ENCODE measurements around the gene IPO4. TPM values are rescaled to one million over a fixed set of nuclear protein-coding genes. Genes with fewer than 3 reads are reported as not detected.

The IPO4 gene
- total and polyA plus RNA-seq, 2 of the 4 experiments (the other 2 are of a cell fraction): 37.6 to 39.4 TPM

DNA sequence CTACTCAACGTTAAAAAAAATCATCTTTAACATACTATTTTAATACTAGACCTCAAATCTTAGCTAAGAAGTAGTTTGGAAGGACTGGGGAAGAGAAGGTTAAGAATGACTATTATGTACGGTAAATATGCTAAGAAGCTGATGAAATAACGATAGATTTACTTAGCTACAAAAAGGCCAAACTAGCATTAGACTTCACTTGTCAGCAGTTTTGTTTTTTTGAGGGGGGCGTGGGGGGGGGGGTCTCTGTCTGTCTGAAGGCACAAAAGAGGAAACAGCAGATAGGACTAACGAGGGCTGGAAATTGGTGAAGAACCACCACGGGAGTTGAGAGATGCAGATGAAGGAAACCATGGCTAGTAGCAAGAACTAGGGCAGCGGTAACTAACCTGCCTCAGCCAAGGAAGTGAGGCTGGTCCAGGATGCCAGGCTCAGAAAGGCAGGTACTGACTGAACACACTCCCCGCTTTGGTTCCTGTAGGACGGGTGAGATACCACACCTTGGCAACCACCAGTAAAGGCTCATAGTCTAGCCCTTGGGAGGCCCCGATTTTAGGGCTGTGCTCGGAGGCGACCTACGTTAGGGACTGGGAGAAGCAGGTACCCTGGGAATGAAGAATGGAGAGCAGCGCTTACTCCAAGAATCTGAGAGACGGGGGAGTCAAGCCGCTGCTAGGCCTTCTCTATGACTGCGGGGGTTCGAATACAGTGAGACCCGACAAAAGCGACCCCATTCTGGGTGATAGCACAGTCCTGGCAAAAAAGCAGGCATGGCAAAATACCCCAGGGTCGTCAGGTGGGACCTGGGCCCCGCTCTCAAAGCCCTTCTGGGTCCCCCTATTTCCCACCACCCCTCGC lies 42.9 kb upstream of the IPO4 start:
- no peak overlapping the region for H2BK15ac ChIP-seq (ENCODE audit: low read depth, low read length)
- H4K20me1 ChIP-seq (ENCODE audit: insufficient read depth, low read length): no peaks in the 10 kb centered on the region
- BruUV-seq (replicated peaks): no TSS peak
- peaks cover 8% of the 10 kb centered on the region for H3K9me1 ChIP-seq (ENCODE audit: insufficient read depth, low read length)
- peak overlapping the region; percentile 99 for H3K14ac ChIP-seq (replicated peaks; ENCODE audit: low read depth, low read length)
- H2AFZ ChIP-seq (replicated peaks; ENCODE audit: low read length, poor library complexity): peak overlapping the region; percentile 100
- H4K8ac ChIP-seq (ENCODE audit: low read depth in 2 of 2, low read length in 2 of 2): peak overlapping the region; percentile 95 to 100
- H3K23ac ChIP-seq (ENCODE audit: low read depth, low read length): peak overlapping the region; percentile 98
- peak overlapping the region; percentile 91 for H3K9ac ChIP-seq (ENCODE audit: low read depth, low read length)
- peak overlapping the region; percentile 97 for H3K56ac ChIP-seq (ENCODE audit: extremely low read depth, insufficient read depth, low read length)
- peak overlapping the region; percentile 65 for H4K5ac ChIP-seq (ENCODE audit: low read depth, low read length)
- H3K36me3 ChIP-seq (ENCODE audit: control insufficient read depth, insufficient read depth, low read length): peaks cover 9% of the 10 kb centered on the region
- no peak for DNase-seq
- dilution Hi-C loops (cut with HindIII; ENCODE audit: low sequenced_read_pairs, unreplicated experiment) (no loop called here), in situ Hi-C loops (cut with MboI; ENCODE audit: low sequenced_read_pairs) (loop anchor here (10.0 kb wide), 1 partner anchor 203 kb away; no protein-coding TSS in a partner anchor), intact Hi-C loops (cut with micrococcal nuclease) (loop anchor here (1.0 kb wide), 1 partner anchor 15 kb away; the partner anchor contains the start of gene MDP1)
- no peak overlapping the region for H3K18ac ChIP-seq (ENCODE audit: low read depth, low read length)
- H3K4me2 ChIP-seq (ENCODE audit: low read depth, low read length): peak overlapping the region; percentile 98
- H3K27ac ChIP-seq (ENCODE audit: insufficient read depth, low read length): peak overlapping the region; percentile 91
- no peak overlapping the region for H2BK20ac ChIP-seq (ENCODE audit: low read depth, low read length)
- H2BK5ac ChIP-seq (ENCODE audit: low read depth, low read length, poor library complexity, severe bottlenecking): peak overlapping the region; percentile 84
- H2BK120ac ChIP-seq (ENCODE audit: low read depth, low read length): peak overlapping the region; percentile 51
- H4K91ac ChIP-seq (ENCODE audit: insufficient read depth, low read depth, low read length): peak overlapping the region; percentile 93
- no peaks in the 10 kb centered on the region for H3K9me3 ChIP-seq (ENCODE audit: control insufficient read depth, insufficient read depth, low read length)
- peak overlapping the region; percentile 97 for H2AK5ac ChIP-seq (ENCODE audit: low read depth, low read length)
- ATAC-seq (ENCODE audit: low read depth): no peak
- ChIA-PET CTCF (no interaction called here), POLR2A (ENCODE audit: unreplicated experiment) (no interaction called here)
- H3K27me3 ChIP-seq (ENCODE audit: control insufficient read depth, insufficient read depth, low read length): no peaks in the 10 kb centered on the region
- H3K4me1 ChIP-seq (ENCODE audit: control insufficient read depth, insufficient read depth, low read length): peaks cover 8% of the 10 kb centered on the region
- H3K4ac ChIP-seq (ENCODE audit: low read depth, low read length): peak overlapping the region; percentile 98
- peak overlapping the region; percentile 99 for H2AK9ac ChIP-seq (replicated peaks; ENCODE audit: low read depth, low read length, poor library complexity)
- TF ChIP-seq MXI1 (IDR thresholded peaks at IDR 0.05; ENCODE audit: borderline replicate concordance, low read depth, low read length) (no peak), RFX5 (IDR thresholded peaks at IDR 0.05; ENCODE audit: low read depth, low read length) (no peak), RCOR1 (IDR thresholded peaks at IDR 0.05; ENCODE audit: insufficient replicate concordance, low read length) (no peak), MAFK (IDR thresholded peaks at IDR 0.05; ENCODE audit: low read depth, low read length) (no peak), FOS (IDR thresholded peaks at IDR 0.05; ENCODE audit: low read depth, low read length) (no peak)
- TF ChIP-seq, protein P1, sequence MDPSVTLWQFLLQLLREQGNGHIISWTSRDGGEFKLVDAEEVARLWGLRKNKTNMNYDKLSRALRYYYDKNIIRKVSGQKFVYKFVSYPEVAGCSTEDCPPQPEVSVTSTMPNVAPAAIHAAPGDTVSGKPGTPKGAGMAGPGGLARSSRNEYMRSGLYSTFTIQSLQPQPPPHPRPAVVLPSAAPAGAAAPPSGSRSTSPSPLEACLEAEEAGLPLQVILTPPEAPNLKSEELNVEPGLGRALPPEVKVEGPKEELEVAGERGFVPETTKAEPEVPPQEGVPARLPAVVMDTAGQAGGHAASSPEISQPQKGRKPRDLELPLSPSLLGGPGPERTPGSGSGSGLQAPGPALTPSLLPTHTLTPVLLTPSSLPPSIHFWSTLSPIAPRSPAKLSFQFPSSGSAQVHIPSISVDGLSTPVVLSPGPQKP (IDR thresholded peaks at IDR 0.05; ENCODE audit: borderline replicate concordance, low read depth, low read length): no peak
- TF ChIP-seq, protein P2, sequence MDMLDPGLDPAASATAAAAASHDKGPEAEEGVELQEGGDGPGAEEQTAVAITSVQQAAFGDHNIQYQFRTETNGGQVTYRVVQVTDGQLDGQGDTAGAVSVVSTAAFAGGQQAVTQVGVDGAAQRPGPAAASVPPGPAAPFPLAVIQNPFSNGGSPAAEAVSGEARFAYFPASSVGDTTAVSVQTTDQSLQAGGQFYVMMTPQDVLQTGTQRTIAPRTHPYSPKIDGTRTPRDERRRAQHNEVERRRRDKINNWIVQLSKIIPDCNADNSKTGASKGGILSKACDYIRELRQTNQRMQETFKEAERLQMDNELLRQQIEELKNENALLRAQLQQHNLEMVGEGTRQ (IDR thresholded peaks at IDR 0.05; ENCODE audit: low read depth, low read length): no peak
- H3K4me3 ChIP-seq (ENCODE audit: insufficient read depth, low read depth, low read length): peak overlapping the region; percentile 56
- 2% methylated on average over 9 of the region's 23 CpGs; no CpG with 5 or more reads in 1 of the 2 experiments for WGBS, 2 experiments (ENCODE audit: extremely low coverage in 2 of 2, insufficient read length in 1 of 2)
- H3K79me1 ChIP-seq (ENCODE audit: low read depth in 1 of 2, low read length in 2 of 2): peaks cover 40 to 77% of the 10 kb centered on the region in 2 experiments
